Gastroesophageal sphincter (tissue), 3 donors: ENCODE data around the gene MYL1.

Experiments used
- CTCF ChIP-seq, 4 experiments: fragments of 200-600 bp in 2 of 4; fragments of 450-650 bp in 2 of 4; sonication (generic) in 1 of 4; IDR thresholded peaks; one replicate each; pipeline ENCODE4 v1.5.1; 2017 to 2019; ENCODE audit warnings: antibody characterized with exemption in 4 of 4, mild to moderate bottlenecking in 2 of 4, moderate library complexity in 2 of 4
- EP300 ChIP-seq: sonication (generic); formaldehyde crosslinking; IDR thresholded peaks from one replicate; pipeline ENCODE4 v1.6.1; 2017; ENCODE audit warnings: antibody characterized with exemption, mild to moderate bottlenecking
- POLR2A ChIP-seq, 2 donors: fragments of 450-650 bp; IDR thresholded peaks; one replicate each; pipeline ENCODE4 v1.6.1; 2017; ENCODE audit warnings: antibody characterized with exemption in 2 of 2, mild to moderate bottlenecking in 2 of 2, moderate library complexity in 1 of 2
- POLR2AphosphoS5 ChIP-seq: sonication (generic); formaldehyde crosslinking; IDR thresholded peaks from one replicate; pipeline ENCODE4 v1.6.1; 2017; ENCODE audit warnings: antibody characterized with exemption

DNA sequence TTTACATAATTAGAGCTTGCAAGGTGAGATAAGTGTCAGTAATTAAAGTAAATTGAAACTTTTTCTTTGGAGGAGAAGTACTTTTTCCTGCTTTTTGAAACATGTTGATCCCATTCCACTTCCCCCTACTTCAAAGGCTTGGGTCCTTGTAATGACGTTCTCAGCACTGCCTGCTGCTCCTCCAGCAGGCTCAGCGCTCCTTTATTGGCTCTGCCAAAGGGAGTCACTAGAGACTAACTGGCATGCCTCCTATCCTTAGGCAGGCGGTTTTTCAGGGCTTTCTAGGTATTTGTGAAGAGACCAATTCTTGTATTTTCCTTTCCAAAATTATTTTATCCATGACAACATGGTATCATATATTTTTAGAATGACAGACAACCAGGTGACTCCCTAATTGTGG, 45.8 kb downstream of the MYL1 start:
- TF ChIP-seq CTCF (IDR thresholded peaks at IDR 0.05), result no peak
- no peak for TF ChIP-seq POLR2AphosphoS5
- TF ChIP-seq EP300, result no peak
- TF ChIP-seq POLR2A (IDR thresholded peaks at IDR 0.05), result no peak
